Middle frontal gyrus (tissue), 1 donor: Measurements from ENCODE around the gene KYNU.
"Not testable (repeated sequence)": the region's sequence is repeated elsewhere in the genome, so short reads cannot be mapped to it uniquely, and the experiment has no call there.

Experiments used
- DNase-seq: peaks from one replicate; pipeline ENCODE4 v3.0.0-alpha.2; 2015; ENCODE audit warnings: low spot score; ENCODE audit errors: extremely low spot score

The KYNU gene

DNA sequence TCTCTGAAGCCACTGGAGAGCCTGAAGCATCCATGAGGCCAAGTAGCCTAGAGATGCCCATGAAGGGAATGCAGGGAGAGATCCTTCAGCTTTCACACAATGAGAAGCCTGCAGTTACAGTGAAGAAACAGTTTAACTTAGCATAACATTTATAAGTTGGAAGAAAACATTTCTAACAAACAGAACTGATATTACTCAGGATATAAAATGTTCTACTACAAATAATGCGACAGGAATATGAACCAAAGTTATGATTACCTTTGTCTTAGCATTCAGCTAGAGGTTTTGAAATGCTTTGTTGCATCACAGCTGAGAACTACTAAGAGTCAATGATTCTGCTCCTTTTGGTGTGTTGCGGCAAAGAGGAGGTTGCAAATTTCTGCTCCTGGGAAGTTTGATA lies 6.9 kb upstream of the KYNU start:
- DNase-seq: no peak

DNA sequence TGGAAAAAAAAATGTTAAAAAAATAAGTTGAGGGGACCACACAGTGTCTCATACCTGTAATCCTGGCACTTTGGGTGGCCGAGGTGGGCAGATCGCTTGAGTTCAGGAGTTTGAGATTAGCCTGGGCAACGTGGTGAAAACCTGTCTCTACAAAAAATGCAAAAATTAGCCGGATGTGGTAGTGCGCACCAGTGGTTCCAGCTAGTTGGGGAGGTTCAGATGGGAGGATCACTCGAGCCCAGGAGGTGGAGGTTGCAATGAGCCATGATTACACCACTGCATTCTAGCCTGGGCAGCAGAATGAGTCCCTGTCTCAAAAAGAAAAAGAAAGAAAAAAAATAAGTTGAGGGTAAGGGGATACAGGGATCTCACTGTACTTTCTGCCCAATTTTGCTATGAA lies 6.1 kb upstream of the KYNU start:
- no peak for DNase-seq

DNA sequence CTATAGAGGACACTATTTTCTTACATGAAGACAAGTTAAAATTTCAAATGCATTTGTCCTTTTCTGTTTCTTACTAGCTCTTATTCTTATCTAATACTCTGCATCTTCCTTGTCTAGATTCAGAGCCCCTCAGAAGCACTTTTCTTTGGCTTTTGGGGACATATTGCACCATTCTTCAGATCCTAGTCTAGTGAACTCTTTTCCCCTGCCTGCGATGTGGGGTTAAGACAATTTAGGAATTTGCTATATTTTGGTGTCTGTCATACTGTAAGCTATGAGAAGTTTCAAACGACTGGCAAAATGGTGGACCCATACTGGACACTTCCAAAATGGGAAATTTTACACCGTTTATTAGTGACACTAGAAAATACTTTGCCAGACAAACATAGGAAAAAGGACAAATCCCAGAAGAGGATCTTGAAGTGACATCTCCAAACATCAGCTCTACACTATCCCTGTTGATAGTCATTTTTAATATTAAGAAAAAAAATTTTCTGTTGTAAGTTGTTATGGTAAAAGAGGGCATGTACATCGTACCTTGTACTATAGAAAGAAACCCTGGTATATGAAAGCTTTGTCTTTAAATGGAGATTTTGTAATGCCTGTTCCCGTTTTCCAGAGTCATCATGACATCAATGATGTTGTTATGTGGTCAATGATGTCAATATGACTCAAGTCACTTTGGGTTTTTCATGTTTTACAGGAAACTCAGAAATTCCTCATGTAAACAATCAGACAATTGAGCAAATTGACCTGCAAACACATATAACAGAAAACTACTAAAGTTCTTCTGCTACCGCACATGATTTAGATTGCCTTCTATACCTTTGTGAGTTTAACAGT lies 4.4 kb upstream of the KYNU start:
- no peak for DNase-seq

DNA sequence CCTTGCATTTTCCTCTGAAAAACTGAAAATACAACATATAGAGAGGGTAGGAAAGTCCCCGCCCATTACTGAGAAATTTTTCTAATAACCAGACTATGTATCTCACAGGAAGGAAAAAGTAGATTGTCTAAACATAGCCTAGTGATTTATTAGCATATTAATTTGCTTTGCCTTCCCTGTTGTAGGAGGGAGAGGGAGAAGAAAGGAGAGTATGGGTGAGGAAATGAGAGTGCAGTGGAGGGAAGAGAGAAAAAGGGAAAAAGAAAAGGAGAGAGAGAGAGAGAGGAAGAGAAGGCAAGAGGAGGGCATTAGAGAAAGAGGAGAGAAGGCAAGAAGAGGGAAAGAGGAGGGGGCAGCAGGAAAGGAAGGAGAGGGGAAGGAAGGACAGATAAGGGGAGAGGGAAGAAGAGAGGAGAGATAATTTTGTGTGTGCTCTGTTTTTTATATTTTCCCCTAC lies 3.6 kb upstream of the KYNU start:
- DNase-seq: no peak

DNA sequence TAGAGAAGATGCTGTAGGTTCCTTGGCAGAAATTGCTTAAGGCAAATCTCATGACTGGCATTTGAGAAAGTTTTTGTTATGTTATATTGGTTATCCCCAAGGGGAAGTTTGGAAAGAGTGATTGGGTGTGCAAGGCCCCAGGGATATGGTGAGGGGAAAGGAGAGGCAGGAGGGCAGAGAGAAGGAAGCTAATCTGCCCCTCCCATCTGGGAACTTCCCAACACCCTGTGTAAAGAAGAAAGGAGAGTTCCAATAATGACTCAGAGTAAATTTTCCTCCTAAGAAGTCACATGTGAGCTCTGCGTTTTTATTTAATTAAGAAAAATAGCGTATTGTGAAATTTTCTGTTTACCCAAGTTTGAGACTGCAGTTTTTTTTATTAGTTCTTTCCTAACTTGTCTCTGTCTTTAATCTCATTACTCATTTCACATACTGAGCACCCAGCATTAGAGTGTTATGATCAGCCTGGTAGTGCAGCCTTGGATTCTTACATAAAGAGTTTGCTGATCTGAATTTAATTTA lies 3.1 kb upstream of the KYNU start:
- no peak for DNase-seq

DNA sequence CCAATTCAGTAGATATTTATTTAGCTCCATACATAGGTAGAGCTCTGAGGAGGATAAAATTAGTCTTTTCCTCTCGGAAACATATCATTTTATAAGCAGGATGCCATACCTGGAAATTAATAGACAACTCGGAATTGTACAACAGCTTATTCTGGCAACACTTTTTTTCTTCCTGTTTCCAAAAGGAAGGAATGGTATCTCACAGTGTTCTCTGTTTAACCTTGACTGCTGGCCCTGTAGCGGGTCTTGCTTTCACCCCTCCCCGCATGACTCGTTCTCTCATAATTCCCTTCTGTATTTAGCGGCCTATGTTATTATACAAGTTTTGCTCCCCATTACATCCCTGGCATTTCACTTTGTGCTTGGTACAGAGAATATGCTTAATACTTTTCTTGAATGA lies 2.5 kb upstream of the KYNU start:
- DNase-seq: no peak

DNA sequence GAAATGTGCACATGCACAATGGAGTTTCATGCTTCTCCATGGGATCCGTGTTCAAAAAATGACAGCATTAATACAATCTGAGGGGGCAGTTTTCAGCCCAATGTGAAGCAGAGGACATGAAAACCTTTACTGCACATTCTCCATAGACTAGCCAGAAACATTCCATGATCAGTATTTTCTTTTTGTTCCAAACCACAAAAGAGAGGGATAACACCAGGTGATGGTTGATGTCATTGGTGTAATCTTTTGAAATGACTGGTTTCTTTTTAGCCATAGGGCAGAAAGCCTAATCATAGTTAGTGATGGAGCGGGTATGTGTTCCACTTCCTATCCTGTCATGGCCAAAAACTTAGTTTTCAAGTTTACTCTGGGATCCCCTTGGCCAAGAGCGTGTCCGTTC lies 1.8 kb upstream of the KYNU start:
- no peak for DNase-seq

DNA sequence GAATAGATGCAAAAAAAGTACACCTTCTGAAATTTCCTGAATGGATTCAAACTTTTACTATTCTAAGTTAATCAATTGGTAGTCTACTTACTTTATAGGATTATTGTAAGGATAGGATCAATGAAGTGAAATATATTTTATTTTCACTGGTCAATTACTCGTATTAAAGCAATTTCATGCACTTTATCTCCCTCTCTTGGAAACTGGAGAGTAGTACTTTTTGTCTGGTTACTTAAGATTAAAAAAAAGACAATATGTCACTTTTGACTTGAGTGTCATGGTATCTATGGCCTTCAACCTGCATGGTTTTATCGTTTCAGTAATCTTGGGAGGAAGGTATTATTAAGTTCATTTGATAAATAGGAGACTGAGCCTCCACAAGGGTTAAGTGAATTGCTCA lies 1.0 kb upstream of the KYNU start:
- DNase-seq: no peak

DNA sequence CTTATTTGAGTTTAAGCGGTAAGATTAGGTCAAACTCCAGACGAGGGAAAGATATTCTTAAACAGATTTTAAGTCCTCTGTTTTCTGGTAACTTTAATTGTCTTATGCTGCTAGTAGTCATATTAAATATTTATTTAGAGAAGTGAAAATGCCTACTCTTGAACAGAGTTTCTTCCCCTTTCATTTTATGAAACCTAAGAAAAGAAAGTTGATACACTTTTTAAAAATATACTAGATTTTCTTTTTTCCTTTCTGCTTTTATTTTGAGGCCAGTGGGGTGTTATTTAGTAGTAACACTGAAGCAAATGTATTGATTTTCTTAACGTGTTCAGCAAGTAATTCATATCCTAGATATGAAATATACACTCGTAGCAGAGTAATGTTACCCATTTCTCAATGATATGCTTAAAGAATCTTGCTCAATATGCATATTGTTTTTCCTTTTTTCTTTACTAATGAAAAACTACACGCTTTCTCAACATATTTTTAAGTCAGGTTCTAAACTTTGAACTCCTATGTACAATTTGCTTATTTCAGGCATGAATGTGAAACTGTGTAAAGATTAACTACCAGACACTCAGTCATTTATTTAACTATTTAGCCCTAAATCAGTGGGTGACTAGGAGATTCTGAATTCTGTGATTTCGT lies 691 bp downstream of the KYNU start:
- no peak for DNase-seq

DNA sequence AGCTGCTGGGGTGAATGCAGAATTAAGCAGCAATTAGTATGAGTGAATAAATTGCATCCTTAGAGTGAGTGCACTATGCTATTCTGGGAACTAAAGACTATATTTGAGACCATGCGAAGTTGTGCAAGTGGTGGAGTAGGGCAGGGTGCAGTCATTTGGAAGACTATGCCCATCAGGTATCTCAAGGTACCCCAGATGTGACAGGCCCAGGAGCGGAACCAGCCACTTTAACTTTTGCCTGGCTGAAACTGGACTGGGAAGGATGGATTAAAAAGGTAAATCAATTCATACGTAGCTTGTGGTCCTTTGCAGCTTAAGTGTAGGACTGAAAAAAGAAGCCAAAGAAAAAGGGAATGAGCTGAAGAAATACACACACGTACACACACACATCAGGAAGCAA lies 1.7 kb downstream of the KYNU start:
- no peak for DNase-seq

DNA sequence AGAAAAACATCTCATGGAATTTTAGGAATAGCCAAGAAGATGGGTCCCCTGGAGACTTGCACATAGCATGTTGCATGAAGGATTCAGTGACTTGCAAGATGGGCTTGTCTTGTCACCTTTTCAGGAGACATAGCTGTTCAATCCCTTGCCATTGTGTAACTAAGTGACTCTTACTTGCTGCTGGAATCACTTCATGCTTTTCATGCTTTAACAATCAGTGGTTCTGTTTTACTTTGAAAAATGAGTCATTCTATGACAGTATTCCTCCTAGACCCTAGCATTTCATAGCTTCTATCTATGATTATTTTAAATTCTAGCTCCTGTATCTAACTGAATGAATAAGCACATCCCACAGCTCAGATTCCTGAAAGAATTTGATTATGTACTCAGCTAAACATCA lies 2.8 kb downstream of the KYNU start:
- no peak for DNase-seq

DNA sequence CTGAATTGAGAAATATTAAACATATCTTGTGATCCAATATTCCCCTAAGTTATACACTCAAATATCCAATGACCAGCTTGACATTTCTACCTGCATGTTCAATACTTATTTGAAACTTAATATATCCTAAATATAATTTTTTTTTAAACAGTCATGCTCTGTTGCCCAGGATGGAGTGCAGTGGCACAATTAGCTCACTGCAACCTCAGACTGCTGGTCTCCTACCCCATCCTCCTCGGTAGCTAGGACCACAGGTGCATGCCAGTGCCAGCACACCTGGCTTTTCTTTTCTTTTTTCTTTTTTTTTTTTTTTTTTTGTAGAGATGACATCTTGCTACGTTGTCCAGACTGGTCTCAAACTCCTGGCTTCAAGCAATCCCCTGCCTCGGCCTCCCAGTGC lies 4.2 kb downstream of the KYNU start:
- DNase-seq: no peak

DNA sequence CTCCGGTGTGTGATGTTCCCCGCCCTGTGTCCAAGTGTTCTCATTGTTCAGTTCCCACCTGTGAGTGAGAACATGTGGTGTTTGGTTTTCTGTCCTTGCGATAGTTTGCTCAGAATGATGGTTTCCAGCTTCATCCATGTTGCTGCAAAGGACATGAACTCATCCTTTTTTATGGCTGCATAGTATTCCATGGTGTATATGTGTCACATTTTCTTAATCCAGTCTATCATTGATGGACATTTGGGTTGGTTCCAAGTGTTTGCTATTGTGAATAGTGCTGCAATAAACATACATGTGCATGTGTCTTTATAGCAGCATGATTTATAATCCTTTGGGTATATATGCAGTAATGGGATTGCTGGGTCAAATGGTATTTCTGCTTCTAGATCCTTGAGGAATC lies 5.0 kb downstream of the KYNU start:
- not testable (repeated sequence) for DNase-seq

DNA sequence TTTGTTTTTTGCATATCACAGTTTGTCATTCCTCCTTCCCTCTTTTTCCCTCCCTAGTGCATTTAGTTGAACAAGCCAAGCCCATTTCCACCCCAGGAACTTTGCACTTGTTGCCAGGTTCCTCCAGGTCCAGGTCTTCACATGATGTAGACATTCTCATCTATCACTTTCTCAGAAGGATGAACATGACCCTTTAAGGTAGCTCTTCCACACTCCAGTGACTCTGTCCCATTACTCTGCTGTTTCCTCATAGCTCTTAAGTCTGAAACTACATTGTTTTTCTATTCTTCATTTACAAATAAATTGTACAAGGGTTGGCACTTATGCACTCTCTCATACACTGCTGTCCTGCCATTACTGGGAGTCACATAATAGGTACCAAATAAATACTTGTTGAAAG lies 6.1 kb downstream of the KYNU start:
- no peak for DNase-seq

DNA sequence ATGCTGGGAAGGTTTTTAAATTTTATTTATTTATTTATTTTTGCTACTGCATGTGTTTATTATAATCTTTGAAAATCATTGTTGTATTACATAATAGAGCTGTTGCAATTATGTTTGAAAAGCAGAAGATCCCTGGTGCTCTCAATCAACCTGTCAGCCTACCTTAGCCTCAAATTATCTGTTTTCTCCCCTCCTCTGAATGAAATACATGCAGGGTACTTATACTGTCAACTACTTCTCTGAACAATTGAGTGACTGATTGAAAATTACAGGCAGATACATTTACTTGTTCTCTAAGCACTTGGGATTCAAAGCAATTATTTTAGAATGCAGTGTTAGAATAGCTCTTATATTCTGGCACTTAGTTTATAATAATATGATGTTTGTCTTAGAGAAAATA lies 8.1 kb downstream of the KYNU start:
- DNase-seq: no peak

DNA sequence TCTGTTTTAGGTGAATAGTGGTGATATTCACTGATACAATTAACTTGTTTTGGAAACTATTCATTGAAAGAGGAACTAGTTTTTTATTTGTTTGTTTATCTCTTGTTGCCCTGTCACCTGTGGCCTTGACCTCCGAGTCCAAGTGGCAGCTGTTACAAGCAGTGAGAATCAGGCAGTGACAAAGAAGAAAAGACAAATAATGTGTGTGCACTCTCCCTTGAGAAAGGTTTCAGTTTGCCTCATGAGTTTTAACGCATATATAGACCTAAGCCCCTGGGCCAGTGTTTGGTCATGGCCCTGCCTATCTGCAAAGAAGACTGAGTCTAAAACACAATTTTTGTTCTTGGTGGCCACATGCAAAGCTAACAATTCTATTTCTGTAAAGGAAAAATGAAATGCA lies 15.3 kb downstream of the KYNU start:
- no peak for DNase-seq

DNA sequence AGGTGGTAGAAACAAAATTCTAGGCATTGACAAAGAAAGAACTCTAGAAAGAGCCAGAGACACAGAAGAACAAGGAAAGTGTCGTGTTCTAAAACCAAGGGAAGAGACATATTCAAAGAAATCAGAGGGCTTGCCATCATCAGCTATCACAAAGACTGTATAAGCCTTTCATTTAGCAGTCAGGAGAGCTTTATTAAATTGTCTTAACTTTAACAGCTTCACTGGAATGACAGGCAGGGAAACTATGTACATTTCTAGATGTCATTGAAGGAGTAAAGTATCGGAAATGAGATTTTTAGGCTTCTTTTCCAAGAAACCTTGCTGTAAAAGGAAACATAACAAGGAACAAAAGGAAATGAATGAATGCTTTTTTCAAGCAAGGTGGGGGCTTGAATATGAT lies 15.8 kb downstream of the KYNU start:
- DNase-seq: no peak

DNA sequence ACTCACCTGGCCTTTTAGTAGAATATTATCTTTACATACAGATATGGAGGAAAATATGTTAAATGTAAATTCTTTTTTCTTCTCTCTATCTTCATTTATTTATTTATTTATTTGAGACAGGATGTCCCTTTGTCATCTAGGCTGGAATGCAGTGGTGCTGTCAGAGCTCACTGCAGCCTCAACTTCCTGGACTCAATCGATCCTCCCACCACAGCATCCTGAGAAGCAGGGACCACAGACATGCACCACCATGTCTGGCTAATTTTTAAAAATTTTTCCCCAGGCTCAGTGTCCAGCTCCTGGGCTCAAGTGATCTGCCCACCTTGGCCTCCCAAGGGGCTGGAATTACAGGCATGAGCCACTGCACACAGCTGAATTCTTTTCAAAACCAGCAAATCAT lies 20.3 kb downstream of the KYNU start:
- no peak for DNase-seq

DNA sequence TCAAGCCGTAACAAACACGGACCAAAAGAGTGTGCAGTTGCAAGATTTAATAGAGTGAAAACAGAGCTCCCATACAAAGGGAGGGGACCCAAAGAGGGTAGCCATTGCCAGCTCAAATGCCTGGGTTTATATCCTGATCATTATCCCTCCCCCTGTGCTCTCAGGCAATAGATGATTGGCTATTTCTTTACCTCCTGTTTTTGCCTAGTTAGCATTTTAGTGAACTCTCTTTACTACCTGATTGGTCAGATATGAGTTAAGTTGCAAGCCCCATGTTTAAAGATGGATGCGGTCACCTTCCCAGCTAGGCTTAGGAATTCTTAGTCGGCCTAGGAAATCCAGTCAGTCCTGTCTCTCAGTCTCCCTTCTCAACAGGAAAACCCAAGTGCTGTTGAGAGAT lies 22.9 kb downstream of the KYNU start:
- DNase-seq: not testable (repeated sequence)

DNA sequence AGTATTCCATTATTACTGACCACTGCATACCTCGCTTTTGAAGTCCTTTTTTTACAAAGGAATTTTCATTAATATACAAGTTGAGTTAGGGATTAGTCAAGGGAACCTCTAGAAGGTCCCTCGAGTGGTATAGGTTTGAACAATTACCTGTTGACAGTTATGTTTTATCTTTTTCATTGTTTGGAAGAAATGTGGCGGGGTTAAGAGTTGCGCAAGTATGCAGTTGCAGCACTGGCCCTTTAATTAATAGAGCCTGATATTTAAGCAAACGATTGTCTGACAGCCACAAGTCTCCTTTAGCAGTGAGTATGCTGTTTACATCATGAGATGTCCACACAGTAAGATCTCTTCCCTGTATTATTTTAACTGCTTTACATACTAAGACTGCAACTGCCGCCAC lies 24.3 kb downstream of the KYNU start:
- no peak for DNase-seq

DNA sequence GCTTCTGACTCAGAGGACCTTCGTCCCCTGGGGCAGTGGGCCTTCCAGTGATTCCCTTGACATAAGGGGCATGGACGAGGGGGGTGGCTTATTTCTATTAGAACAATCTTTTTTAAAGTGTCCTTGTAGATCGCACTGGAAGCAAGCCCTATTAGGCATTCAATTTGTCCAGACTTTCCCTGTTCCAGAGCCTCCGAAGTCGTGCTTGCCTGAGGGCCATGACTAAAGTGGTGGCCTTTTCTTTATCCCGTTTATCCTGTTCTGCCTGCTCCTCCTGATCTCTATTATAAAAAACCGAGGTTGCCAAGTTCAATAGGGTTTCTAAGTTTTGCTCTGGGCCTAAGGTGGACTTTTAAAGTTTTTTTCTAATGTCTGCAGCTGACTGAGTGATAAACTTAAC lies 26.3 kb downstream of the KYNU start:
- DNase-seq: not testable (repeated sequence)

DNA sequence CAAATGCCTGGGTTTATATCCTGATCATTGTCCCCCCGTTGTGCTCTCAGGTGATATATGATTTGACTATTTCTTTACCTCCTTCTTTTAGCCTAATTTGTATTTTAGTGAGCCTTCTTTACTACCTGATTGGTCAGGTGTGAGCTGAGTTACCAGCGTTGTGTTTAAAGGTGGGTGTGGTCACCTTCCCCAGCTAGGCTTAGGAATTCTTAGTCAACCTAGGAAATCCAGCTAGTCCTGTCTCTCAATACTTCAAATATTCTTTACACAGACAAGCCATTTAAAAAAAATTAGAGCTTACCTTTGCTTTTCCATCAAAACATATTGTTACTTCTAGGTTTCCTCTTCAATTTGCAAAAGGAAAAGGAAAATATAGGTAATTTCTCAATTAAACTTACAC lies 30.2 kb downstream of the KYNU start:
- DNase-seq: no peak
